DOHH2 (cell line): ENCODE data around the gene MDGA2.

Experiments used
- H3F3A ChIP-seq: fragments of 200-600 bp; sonication (generic), shearing (Covaris generic); 2 replicates; pipeline ENCODE4 v1.6.0; 2016; ENCODE audit warnings: antibody characterized with exemption, mild to moderate bottlenecking; ENCODE audit not compliant: control insufficient read depth, insufficient read depth
- H3K27ac ChIP-seq: fragments of 200-600 bp; sonication (generic); 2 replicates; pipeline ENCODE4 v1.5.1; 2014; ENCODE audit warnings: low read depth, mild to moderate bottlenecking, low read length, moderate library complexity
- H3K27me3 ChIP-seq: fragments of 200-600 bp; sonication (generic); 2 replicates; pipeline ENCODE4 v1.6.1; 2014; ENCODE audit warnings: mild to moderate bottlenecking, low read length, mixed read lengths; ENCODE audit not compliant: control insufficient read depth
- H3K36me3 ChIP-seq: fragments of 200-600 bp; sonication (generic); 2 replicates; pipeline ENCODE4 v1.6.1; 2014; ENCODE audit warnings: mild to moderate bottlenecking, low read length, moderate library complexity, mixed read lengths; ENCODE audit not compliant: control insufficient read depth
- H3K4me1 ChIP-seq: fragments of 200-600 bp; sonication (generic); 2 replicates; pipeline ENCODE4 v1.6.1; 2014; ENCODE audit warnings: mild to moderate bottlenecking, low read length, mixed read lengths; ENCODE audit not compliant: control insufficient read depth
- H3K4me2 ChIP-seq: fragments of 200-600 bp; sonication (generic); 2 replicates; pipeline ENCODE4 v1.6.0; 2014; ENCODE audit warnings: mild to moderate bottlenecking, low read length, moderate library complexity
- H3K4me3 ChIP-seq: fragments of 200-600 bp; sonication (generic); 2 replicates; pipeline ENCODE4 v1.5.1; 2014; ENCODE audit warnings: mild to moderate bottlenecking, low read length, mixed read lengths
- H3K79me2 ChIP-seq: fragments of 200-600 bp; sonication (generic); 2 replicates; pipeline ENCODE4 v1.6.1; 2014; ENCODE audit warnings: mild to moderate bottlenecking, low read length, mixed read lengths; ENCODE audit not compliant: control insufficient read depth
- H3K9me2 ChIP-seq: fragments of 200-600 bp; sonication (generic); replicated peaks from 2 replicates; pipeline ENCODE4 v1.6.1; 2014; ENCODE audit warnings: mild to moderate bottlenecking, low read length, mixed read lengths; ENCODE audit not compliant: control insufficient read depth
- H3K9me3 ChIP-seq: fragments of 200-600 bp; sonication (generic); 2 replicates; pipeline ENCODE4 v1.6.1; 2014; ENCODE audit warnings: antibody characterized with exemption, low read length, mixed read lengths; ENCODE audit not compliant: control insufficient read depth, insufficient read depth
- H4K20me1 ChIP-seq: fragments of 200-600 bp; sonication (generic); 2 replicates; pipeline ENCODE4 v1.6.0; 2014; ENCODE audit warnings: low read depth, mild to moderate bottlenecking, antibody characterized with exemption, low read length, moderate library complexity; ENCODE audit not compliant: control insufficient read depth, insufficient read depth
- EZH2phosphoT487 ChIP-seq: fragments of 200-600 bp; sonication (generic); IDR thresholded peaks from 2 replicates; pipeline ENCODE4 v1.6.1; 2017; ENCODE audit warnings: borderline replicate concordance, mild to moderate bottlenecking, antibody characterized with exemption, low read length, moderate library complexity, mixed read lengths
- TF ChIP-seq, protein P1 (sequence below): fragments of 200-600 bp; sonication (generic); IDR thresholded peaks from one replicate; pipeline ENCODE4 v1.5.1; 2014; ENCODE audit warnings: antibody characterized with exemption, mild to moderate bottlenecking, low read depth, low read length; ENCODE audit not compliant: poor library complexity, severe bottlenecking

MDGA2 gene

GRCh38 chr14:47442211-47442610 lies 233.2 kb downstream of the MDGA2 start:
- no peak overlapping the region for H3K4me2 ChIP-seq
- no peaks in the 10 kb centered on the region for H3K79me2 ChIP-seq

DNA sequence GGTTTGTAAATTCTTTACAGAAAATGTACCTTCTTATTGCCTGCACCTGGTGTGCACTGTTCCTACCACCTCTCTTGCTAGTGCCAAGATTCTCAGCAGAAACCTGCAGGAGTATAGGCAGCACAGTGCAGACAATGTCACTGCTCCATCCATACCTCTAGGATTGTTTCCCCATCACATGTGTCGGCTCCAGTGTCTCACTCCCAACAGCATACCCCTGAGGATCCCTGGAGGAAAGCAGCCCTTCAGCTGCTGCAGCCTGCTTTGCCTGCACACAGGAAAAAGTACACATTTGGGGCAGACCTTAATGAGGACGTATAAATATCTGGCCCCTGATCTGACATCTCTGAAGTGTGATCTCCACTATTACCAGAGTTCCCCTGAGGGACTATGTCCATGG lies 235.5 kb downstream of the MDGA2 start:
- no peaks in the 10 kb centered on the region for H3K79me2 ChIP-seq
- H3K4me3 ChIP-seq = no peak overlapping the region
- H3K27me3 ChIP-seq = no peaks in the 10 kb centered on the region
- H3K4me1 ChIP-seq = no peaks in the 10 kb centered on the region
- H3K9me2 ChIP-seq = no peaks in the 10 kb centered on the region
- no peak overlapping the region for H3K27ac ChIP-seq
- H3K4me2 ChIP-seq = no peak overlapping the region
- no peaks in the 10 kb centered on the region for H4K20me1 ChIP-seq
- no peak for TF ChIP-seq EZH2phosphoT487
- TF ChIP-seq, protein P1, sequence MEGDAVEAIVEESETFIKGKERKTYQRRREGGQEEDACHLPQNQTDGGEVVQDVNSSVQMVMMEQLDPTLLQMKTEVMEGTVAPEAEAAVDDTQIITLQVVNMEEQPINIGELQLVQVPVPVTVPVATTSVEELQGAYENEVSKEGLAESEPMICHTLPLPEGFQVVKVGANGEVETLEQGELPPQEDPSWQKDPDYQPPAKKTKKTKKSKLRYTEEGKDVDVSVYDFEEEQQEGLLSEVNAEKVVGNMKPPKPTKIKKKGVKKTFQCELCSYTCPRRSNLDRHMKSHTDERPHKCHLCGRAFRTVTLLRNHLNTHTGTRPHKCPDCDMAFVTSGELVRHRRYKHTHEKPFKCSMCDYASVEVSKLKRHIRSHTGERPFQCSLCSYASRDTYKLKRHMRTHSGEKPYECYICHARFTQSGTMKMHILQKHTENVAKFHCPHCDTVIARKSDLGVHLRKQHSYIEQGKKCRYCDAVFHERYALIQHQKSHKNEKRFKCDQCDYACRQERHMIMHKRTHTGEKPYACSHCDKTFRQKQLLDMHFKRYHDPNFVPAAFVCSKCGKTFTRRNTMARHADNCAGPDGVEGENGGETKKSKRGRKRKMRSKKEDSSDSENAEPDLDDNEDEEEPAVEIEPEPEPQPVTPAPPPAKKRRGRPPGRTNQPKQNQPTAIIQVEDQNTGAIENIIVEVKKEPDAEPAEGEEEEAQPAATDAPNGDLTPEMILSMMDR = no peak
- H3K36me3 ChIP-seq = no peaks in the 10 kb centered on the region
- no peaks in the 10 kb centered on the region for H3K9me3 ChIP-seq
- no peaks in the 10 kb centered on the region for H3F3A ChIP-seq

More at GRCh38 chr14:47442211-47442610, 233.2 kb downstream of the MDGA2 start:
- no peak overlapping the region for H3K4me3 ChIP-seq
- H3F3A ChIP-seq = no peaks in the 10 kb centered on the region
- no peaks in the 10 kb centered on the region for H3K27me3 ChIP-seq
- no peaks in the 10 kb centered on the region for H3K9me3 ChIP-seq
- H3K4me1 ChIP-seq = no peaks in the 10 kb centered on the region
- no peaks in the 10 kb centered on the region for H4K20me1 ChIP-seq
- no peak overlapping the region for H3K27ac ChIP-seq
- no peaks in the 10 kb centered on the region for H3K9me2 ChIP-seq
- H3K36me3 ChIP-seq = no peaks in the 10 kb centered on the region
- TF ChIP-seq, protein P1 = no peak
- TF ChIP-seq EZH2phosphoT487 = no peak

DNA sequence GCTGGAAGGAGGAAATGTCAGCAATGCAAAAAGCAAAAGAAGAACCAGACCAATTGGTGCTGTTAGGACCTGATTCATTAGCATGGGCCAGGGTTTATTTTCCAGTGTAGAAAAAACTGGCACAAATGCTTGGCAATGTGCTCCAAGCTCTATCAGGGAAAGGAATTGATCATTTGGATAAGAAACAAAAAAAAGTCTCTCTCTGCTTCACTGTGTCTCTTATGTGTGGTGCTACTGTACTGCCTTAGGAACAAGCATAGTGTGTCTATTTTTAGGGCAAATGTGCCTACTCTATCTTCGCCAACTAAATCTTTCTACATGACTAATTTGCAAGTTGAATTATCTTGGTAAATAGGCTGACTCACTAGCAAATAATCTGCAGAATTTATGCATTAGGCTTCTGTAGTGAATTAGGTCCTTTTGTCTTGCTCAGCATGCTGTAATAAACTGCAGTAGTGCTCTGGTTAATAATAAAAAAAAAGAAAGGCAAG lies 236.7 kb downstream of the MDGA2 start:
- H3K4me2 ChIP-seq = no peak overlapping the region
- H3K9me2 ChIP-seq = no peaks in the 10 kb centered on the region

More for the DNA sequence above, 236.7 kb downstream of the MDGA2 start:
- H4K20me1 ChIP-seq = no peaks in the 10 kb centered on the region
- no peak for TF ChIP-seq EZH2phosphoT487
- TF ChIP-seq, protein P1 = no peak
- no peaks in the 10 kb centered on the region for H3K4me1 ChIP-seq
- H3F3A ChIP-seq = no peaks in the 10 kb centered on the region
- H3K27me3 ChIP-seq = no peaks in the 10 kb centered on the region
- no peak overlapping the region for H3K27ac ChIP-seq
- H3K9me3 ChIP-seq = no peaks in the 10 kb centered on the region
- H3K79me2 ChIP-seq = no peaks in the 10 kb centered on the region
- H3K36me3 ChIP-seq = no peaks in the 10 kb centered on the region
- H3K4me3 ChIP-seq = no peak overlapping the region
